SJCRH30 (cell line): ENCODE data around the gene PLEKHG4. TPM values are rescaled to one million over a fixed set of nuclear protein-coding genes. Genes with fewer than 3 reads are reported as not detected.

Experiments used
- DNase-seq, 2 experiments: peaks; one replicate each; pipeline ENCODE4 v3.0.0-alpha.2; 2015 to 2020
- H3K27ac ChIP-seq: fragments of 250-450 bp; sonication (Bioruptor Pico); 2 replicates; pipeline ENCODE4 v1.5.1; 2020; ENCODE audit warnings: mild to moderate bottlenecking, moderate library complexity
- H3K27me3 ChIP-seq: fragments of 250-450 bp; sonication (Bioruptor Pico); 2 replicates; pipeline ENCODE4 v1.5.1; 2020; ENCODE audit warnings: mild to moderate bottlenecking, moderate library complexity
- H3K36me3 ChIP-seq: fragments of 250-450 bp; sonication (Bioruptor Pico); 2 replicates; pipeline ENCODE4 v1.5.1; 2020; ENCODE audit warnings: mild to moderate bottlenecking, moderate library complexity
- H3K4me1 ChIP-seq: fragments of 250-450 bp; sonication (Bioruptor Pico); 2 replicates; pipeline ENCODE4 v1.5.1; 2020; ENCODE audit warnings: mild to moderate bottlenecking, moderate library complexity
- H3K4me3 ChIP-seq: fragments of 250-450 bp; sonication (Bioruptor Pico); 2 replicates; pipeline ENCODE4 v1.5.1; 2020; ENCODE audit warnings: mild to moderate bottlenecking, moderate library complexity
- H3K9me3 ChIP-seq: fragments of 250-450 bp; sonication (Bioruptor Pico); replicated peaks from 2 replicates; pipeline ENCODE4 v1.5.1; 2020; ENCODE audit warnings: mild to moderate bottlenecking, moderate library complexity
- total RNA-seq: library from RNA; depleted of rRNA; stranded (reverse); fragments of >200 nt; shearing (Covaris generic); gene quantifications from 2 replicates; pipeline ENCODE4 v1.2.3, GENCODE V29; 2014

Gene PLEKHG4
- total RNA-seq, 1 experiment from 2014 or later = not detected

GRCh38 chr16:67264866-67265265 lies 14.5 kb upstream of the PLEKHG4 start:
- Histone ChIP-seq H3K4me1 (0 out of 2 replicates have a peak, but pooled peaks cover 3% of the 10 kb centered on the region), H3K9me3 (no peaks in the 10 kb centered on the region), H3K27ac (no peak overlapping the region), H3K36me3 (no peaks in the 10 kb centered on the region), H3K27me3 (no peaks in the 10 kb centered on the region; the same call in 1 of the 2 replicates), H3K4me3 (no peak overlapping the region)
- no peak for DNase-seq

GRCh38 chr16:67265834-67266233 lies 13.5 kb upstream of the PLEKHG4 start:
- no peaks in the 10 kb centered on the region for H3K36me3 ChIP-seq
- no peak overlapping the region for H3K4me3 ChIP-seq
- DNase-seq = no peak
- no peaks in the 10 kb centered on the region for H3K9me3 ChIP-seq
- H3K4me1 ChIP-seq = 0 out of 2 replicates have a peak, but pooled peaks cover 2% of the 10 kb centered on the region
- no peak overlapping the region for H3K27ac ChIP-seq
- no peaks in the 10 kb centered on the region; the same call in 1 of the 2 replicates for H3K27me3 ChIP-seq

GRCh38 chr16:67268136-67268579 lies 11.2 kb upstream of the PLEKHG4 start:
- no peak overlapping the region for H3K4me3 ChIP-seq

DNA sequence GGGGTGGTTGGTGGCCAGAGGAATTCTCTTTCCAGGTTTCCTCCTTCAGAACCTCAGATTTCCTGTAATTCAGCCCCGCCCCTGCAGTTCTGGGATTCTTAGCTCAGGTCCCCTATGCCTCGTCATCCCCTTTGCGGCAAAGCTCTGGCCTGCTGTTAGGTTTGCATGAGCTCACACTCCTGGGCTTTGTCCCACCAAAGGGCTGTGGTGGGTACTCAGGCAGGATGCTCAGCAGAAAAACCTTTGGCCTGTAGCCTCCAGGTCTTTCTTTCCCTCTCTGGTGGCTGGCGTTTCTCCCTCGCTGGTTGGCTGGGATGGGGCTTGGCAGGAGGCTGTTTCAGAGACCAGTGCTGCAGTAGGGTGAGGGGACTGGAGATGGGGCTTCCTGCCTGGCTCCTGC lies 9.6 kb upstream of the PLEKHG4 start:
- H3K27ac ChIP-seq = no peak overlapping the region
- H3K27me3 ChIP-seq = no peaks in the 10 kb centered on the region
- no peaks in the 10 kb centered on the region for H3K4me1 ChIP-seq
- no peaks in the 10 kb centered on the region for H3K36me3 ChIP-seq
- H3K9me3 ChIP-seq = no peaks in the 10 kb centered on the region
- DNase-seq = no peak
- H3K4me3 ChIP-seq = no peak overlapping the region

More at GRCh38 chr16:67268136-67268579, 11.2 kb upstream of the PLEKHG4 start:
- no peaks in the 10 kb centered on the region for H3K4me1 ChIP-seq
- no peaks in the 10 kb centered on the region for H3K36me3 ChIP-seq
- no peak for DNase-seq
- no peak overlapping the region for H3K27ac ChIP-seq
- no peaks in the 10 kb centered on the region for H3K9me3 ChIP-seq
- no peaks in the 10 kb centered on the region; the same call in 1 of the 2 replicates for H3K27me3 ChIP-seq

DNA sequence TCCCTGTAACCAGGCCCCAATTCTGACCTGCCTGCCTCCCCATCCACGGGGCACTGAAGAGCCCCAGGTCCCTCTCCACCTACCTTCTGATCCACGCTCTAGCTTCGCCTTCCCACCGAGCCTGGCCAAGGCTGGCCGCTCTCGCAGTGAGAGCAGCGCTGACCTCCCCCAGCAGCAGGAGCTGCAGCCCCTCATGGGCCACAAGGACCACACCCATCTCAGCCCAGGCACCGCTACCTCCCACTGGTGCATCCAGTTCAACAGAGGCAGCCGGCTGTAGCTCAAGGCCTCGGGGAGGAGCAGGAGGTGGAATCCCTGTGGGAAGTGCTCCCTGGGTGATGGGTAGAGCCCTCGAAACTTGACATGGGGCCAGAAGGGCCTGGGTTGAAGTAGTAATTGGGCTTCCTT lies 8.4 kb upstream of the PLEKHG4 start:
- Histone ChIP-seq H3K4me3 (no peak overlapping the region), H3K36me3 (no peaks in the 10 kb centered on the region), H3K9me3 (no peaks in the 10 kb centered on the region), H3K4me1 (no peaks in the 10 kb centered on the region), H3K27ac (no peak overlapping the region), H3K27me3 (no peaks in the 10 kb centered on the region)
- DNase-seq = no peak

DNA sequence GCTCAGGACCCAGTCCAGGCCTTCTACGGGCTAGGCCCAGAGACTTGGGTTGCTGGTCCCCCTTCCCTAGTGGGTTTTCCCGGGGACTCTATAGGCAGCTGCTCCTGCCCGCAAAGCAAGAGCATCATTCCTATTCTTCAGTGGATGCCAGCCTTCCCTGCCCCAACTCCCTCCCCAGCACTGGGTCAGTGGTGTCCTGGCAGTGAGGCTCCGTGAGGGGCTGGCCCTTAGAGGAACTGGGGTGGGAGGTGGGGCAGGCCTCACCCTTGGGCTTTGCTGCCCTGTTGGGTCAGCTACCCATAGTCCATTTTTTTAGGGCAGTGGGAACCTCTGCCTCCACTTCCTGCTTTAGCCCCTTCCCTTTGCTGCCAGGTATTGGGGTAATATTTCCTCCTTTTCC lies 7.9 kb upstream of the PLEKHG4 start:
- no peak for DNase-seq
- no peaks in the 10 kb centered on the region for H3K27me3 ChIP-seq
- H3K4me3 ChIP-seq = no peak overlapping the region
- no peaks in the 10 kb centered on the region for H3K36me3 ChIP-seq
- H3K4me1 ChIP-seq = peaks cover under 1% of the 10 kb centered on the region; the same call in 1 of the 2 replicates
- no peaks in the 10 kb centered on the region for H3K9me3 ChIP-seq
- H3K27ac ChIP-seq = no peak overlapping the region

- no peaks in the 10 kb centered on the region for H3K36me3 ChIP-seq
- H3K27me3 ChIP-seq = 0 out of 2 replicates have a peak, but pooled peaks cover under 1% of the 10 kb centered on the region
- no peaks in the 10 kb centered on the region for H3K9me3 ChIP-seq
- H3K4me1 ChIP-seq = peaks cover 21% of the 10 kb centered on the region
- H3K27ac ChIP-seq = no peak overlapping the region
- DNase-seq = no peak
- H3K4me3 ChIP-seq = no peak overlapping the region
These were observed 4.0 kb upstream of the PLEKHG4 start for GRCh38 chr16:67275321-67275720.

DNA sequence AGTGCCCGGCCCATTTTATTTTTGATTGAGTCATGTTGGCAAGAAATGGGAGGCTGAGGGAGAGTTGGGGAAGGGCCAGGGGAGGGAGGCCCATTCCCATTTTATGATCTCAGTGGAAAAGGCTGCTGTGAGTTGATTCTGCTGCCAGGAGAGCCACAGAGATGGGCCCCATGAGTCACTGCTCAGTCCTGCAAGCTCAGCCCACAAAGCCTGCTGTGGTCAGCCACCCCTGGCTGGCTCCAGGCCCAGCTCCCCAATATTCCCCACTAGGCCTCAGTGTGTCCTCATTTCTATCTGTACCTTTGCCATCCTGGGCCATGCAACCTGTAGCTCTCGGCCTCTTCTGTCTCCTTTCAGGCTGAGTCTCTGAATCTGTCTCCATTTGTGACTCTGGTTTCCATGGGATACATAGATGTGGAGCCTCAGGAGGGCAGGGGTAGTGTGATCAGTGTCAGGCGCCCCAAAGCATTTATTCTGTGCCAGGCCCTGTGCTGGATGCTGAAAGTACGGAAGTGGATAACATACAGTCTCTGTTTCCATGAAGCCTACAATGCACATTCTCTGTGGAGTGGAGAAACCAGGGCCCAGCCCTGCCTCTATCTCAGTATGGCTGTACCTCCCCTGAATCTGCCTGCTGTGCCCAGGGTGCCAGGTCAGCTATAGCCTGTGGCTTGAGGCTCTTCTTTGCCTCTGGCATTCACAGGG lies 1.9 kb upstream of the PLEKHG4 start:
- Histone ChIP-seq H3K4me1 (peaks cover 21% of the 10 kb centered on the region), H3K9me3 (no peaks in the 10 kb centered on the region), H3K36me3 (no peaks in the 10 kb centered on the region), H3K27me3 (0 out of 2 replicates have a peak, but pooled peaks cover 4% of the 10 kb centered on the region), H3K4me3 (no peak overlapping the region), H3K27ac (peak overlapping the region; percentile 23; the same call in 1 of the 2 replicates)
- peak; percentile 90 to 91 for DNase-seq

DNA sequence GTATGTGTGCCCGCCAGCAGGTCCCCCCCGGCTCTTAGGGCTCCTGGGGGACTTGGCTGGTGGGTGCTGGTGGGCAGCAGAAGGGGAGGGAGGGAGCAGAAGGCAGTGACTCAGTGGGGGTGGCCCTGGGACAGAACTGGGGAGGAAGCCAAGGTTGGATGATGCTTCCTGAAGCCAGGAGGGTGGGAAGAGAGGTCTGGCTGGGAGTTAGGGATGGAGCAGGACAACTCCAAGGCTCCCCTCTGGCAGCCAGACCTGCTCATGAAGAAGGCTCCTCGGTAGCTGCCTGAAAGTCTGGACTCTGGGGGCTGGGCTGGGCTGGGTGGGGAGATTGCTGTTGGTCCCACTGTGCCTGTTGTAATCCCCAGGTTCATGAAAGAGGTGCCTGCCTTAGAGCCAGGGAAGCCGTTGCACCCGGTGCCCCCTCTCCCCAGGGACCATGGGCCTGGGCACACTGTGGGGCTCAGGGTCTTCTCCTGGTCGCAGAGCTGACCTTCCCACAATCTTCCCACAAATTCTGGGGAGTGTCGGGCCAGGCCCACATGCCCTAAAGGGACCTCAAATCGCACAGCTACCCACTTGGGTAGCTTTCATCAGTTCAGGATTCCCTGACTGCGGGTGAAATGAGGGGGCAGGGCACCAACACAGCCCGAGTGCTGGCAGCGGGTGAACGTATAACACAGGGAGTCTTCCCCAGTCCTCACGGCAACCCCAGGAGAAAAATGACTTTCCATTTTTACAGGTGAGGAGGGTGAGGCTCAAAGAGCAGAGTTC lies 1.1 kb upstream of the PLEKHG4 start:
- no peak overlapping the region for H3K4me3 ChIP-seq
- 0 out of 2 replicates have a peak, but pooled peaks cover 4% of the 10 kb centered on the region for H3K27me3 ChIP-seq
- no peaks in the 10 kb centered on the region for H3K9me3 ChIP-seq
- peak in 1 of 2 experiments; percentile 34 for DNase-seq
- H3K4me1 ChIP-seq = peaks cover 21% of the 10 kb centered on the region
- H3K27ac ChIP-seq = peak overlapping the region; percentile 11; the same call in 1 of the 2 replicates
- H3K36me3 ChIP-seq = no peaks in the 10 kb centered on the region

DNA sequence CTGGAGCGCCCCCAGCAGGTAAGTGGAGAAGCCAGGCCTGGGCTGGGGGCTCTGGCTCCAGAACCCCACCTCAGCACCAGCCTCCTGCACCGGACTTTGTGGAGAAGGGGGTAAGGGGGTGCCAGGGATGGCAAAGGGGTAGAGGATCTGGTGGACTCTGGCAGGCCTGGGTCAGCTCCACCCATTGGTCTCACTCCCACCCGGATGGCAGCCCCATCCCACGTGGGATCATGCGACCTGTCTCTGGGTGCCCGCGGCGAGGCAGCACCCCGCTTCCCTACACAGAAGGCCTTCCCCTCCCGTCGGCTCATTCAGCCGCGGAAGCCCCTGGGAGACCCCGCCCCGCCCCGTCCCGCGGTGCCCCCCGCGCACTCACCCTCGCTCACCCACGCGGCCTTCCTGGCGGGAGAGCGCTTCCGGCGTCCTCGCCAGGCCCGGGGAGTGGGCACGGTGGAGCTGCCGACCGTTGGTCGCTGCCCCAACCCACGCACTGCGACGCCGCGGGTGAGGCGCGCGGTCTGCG lies 498 bp upstream of the PLEKHG4 start:
- Histone ChIP-seq H3K4me1 (peaks cover 21% of the 10 kb centered on the region), H3K27ac (no peak overlapping the region), H3K4me3 (no peak overlapping the region), H3K36me3 (no peaks in the 10 kb centered on the region), H3K27me3 (0 out of 2 replicates have a peak, but pooled peaks cover 4% of the 10 kb centered on the region), H3K9me3 (no peaks in the 10 kb centered on the region)
- no peak for DNase-seq

DNA sequence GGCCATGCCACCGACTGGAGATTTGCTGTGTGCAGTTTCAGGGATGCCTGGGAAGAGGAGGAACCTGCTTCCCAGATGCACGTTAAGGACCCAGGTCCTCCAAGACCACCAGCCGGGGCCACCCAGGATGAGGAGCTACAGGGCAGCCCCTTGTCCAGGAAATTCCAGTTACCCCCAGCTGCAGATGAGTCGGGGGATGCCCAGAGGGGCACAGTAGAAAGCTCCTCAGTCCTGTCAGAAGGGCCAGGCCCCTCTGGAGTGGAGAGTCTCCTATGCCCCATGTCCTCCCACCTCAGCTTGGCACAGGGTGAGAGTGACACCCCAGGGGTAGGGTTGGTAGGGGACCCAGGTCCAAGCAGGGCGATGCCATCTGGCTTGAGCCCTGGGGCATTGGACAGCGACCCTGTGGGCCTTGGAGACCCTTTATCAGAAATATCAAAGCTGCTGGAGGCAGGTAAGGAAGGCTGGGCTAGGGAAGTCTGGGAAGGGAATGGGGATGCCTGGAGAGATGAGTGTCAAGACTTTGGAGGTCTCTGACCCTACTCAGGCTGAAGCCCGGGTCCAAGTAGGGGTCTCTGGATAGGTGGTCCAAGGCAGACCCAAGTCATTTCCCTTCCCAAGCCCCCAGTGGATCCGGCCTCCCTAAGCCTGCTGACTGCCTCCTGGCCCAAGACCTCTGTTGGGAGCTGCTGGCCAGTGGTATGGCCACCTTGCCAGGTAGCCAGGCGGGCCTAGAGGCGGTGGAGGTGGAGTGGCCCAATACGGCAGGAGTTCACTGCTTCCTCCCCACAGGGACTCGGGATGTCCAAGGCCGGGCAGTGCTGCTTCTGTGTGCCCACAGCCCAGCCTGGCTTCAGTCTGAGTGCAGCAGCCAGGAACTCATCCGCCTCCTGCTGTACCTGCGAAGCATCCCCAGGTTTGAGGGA lies 1.0 kb downstream of the PLEKHG4 start:
- no peak for DNase-seq
- Histone ChIP-seq H3K9me3 (no peaks in the 10 kb centered on the region), H3K36me3 (no peaks in the 10 kb centered on the region), H3K4me1 (peaks cover 28% of the 10 kb centered on the region), H3K27ac (no peak overlapping the region), H3K4me3 (no peak overlapping the region), H3K27me3 (0 out of 2 replicates have a peak, but pooled peaks cover 4% of the 10 kb centered on the region)

GRCh38 chr16:67281536-67282446 lies 2.5 kb downstream of the PLEKHG4 start:
- H3K27me3 ChIP-seq = 0 out of 2 replicates have a peak, but pooled peaks cover 4% of the 10 kb centered on the region
- DNase-seq = no peak
- H3K4me3 ChIP-seq = no peak overlapping the region
- peaks cover 24% of the 10 kb centered on the region for H3K4me1 ChIP-seq
- no peaks in the 10 kb centered on the region for H3K9me3 ChIP-seq
- no peaks in the 10 kb centered on the region for H3K36me3 ChIP-seq
- H3K27ac ChIP-seq = no peak overlapping the region

DNA sequence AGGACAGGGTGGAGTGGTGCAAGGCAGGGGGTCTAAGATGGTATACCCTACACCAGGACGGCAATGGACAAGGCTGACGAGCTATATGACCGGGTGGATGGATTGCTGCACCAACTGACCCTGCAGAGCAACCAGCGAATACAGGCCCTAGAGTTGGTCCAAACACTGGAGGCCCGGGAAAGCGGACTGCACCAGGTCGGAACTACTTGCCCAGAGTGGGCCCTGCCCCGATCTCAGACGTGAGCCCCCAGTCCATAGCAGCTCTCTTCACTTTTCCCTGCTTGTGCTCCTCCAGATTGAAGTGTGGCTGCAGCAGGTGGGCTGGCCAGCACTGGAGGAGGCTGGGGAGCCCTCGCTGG lies 3.1 kb downstream of the PLEKHG4 start:
- H3K4me3 ChIP-seq = no peak overlapping the region
- no peak overlapping the region for H3K27ac ChIP-seq
- H3K27me3 ChIP-seq = 0 out of 2 replicates have a peak, but pooled peaks cover 4% of the 10 kb centered on the region
- DNase-seq = no peak
- H3K9me3 ChIP-seq = no peaks in the 10 kb centered on the region
- H3K36me3 ChIP-seq = no peaks in the 10 kb centered on the region
- H3K4me1 ChIP-seq = peaks cover 19% of the 10 kb centered on the region
